ENCODE data around the gene METTL26.

The METTL26 gene

DNA sequence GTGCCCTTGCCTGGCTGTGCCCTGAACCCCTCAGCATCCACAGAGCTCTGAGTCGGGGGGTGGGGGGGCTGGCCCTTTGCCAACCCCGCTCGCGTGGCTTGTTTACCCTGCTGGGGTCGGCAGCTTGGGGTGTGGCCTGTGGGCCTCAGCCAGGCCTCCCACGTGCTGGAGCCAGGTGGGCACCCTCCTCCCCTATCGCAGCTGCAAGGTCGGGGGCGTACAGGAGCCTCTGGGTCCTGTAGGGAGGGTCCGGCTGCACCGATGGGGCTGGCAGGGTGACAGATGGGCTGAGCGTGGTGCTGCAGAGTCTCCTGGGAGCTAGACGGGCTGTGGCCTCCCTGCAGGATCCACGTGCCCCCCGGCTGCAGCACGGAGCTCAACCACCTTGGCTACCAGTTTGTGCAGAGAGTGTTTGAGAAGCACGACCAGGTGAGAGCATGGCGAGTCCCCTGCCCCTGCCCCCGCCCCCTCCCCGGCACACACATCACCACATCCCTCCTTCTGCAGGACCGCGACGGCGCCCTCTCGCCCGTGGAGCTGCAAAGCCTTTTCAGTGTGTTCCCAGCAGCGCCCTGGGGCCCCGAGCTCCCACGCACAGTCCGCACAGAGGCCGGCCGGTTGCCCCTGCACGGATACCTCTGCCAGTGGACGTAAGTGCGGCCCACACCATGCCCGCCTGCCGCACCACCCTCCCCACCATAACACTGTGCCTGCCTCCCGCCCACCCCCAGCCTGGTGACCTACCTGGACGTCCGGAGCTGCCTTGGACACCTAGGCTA lies 35.4 kb upstream of the METTL26 start:
- H3K27ac ChIP-seq, result no peak overlapping the region
- H3K9ac ChIP-seq, result peak overlapping the region in 1 of 11 experiments; percentile 29; a peak in 2 of 22 replicates
- H3K27me3 ChIP-seq, result peaks cover 12 to 29% (median 17%) of the 10 kb centered on the region in 11 experiments
- H4K20me1 ChIP-seq, result peaks cover 34 to 82% (median 75%) of the 10 kb centered on the region in 11 experiments; a peak in 21 of 22 replicates
- peaks cover 49 to 59% (median 52%) of the 10 kb centered on the region in 11 experiments for H3K36me3 ChIP-seq
- no peak for TF ChIP-seq Cebpa-rat (IDR thresholded peaks at IDR 0.05)
- no peak overlapping the region for H3K4me3 ChIP-seq
- no peaks in the 10 kb centered on the region for H3K9me3 ChIP-seq (replicated peaks in 1 of 11)
- H3K4me1 ChIP-seq, result peaks cover 22 to 42% (median 31%) of the 10 kb centered on the region in 10 experiments
- H3K4me2 ChIP-seq, result no peak overlapping the region

DNA sequence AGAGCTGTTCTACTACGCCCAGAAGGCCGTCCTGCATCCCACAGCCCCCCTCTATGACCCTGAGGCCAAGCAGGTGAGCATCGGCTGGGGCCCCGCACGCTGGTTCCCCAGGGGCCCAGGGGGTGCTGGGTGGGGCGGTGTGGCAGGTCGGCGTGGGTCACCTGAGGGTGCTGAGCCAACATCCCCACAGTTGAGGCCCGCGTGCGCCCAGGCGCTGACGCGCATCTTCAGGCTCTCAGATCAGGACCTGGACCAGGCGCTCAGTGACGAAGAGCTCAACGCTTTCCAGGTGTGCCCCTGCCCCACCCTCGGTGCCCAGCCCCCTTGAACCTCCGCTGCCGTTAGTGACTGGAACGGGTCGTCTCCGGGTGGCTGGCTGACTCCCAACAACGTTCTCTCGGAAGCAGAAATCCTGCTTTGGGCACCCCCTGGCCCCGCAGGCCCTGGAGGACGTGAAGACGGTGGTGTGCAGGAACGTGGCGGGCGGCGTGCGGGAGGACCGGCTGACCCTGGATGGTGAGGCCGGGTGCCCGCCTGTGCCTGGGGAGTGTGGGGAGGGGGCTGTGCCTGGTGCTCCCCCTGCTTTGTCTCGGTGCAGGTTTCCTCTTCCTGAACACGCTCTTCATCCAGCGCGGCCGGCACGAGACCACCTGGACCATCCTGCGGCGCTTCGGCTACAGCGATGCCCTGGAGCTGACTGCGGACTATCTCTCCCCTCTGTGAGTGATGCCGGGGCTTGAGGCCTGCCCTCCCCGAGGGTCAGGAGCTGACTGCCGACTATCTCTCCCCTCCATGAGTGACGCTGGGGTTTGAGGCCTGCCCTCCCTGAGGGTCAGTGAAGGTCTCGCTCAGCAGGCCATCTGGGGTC lies 34.6 kb upstream of the METTL26 start:
- Histone ChIP-seq H3K36me3 (peaks cover 49 to 66% (median 52%) of the 10 kb centered on the region in 11 experiments), H4K20me1 (peaks cover 34 to 75% (median 70%) of the 10 kb centered on the region in 11 experiments; a peak in 21 of 22 replicates), H3K27me3 (peaks cover 12 to 22% (median 16%) of the 10 kb centered on the region in 11 experiments), H3K4me2 (no peak overlapping the region), H3K9me3 (replicated peaks in 1 of 11) (no peaks in the 10 kb centered on the region), H3K27ac (no peak overlapping the region), H3K4me3 (no peak overlapping the region), H3K4me1 (peaks cover 22 to 47% (median 32%) of the 10 kb centered on the region in 10 experiments), H3K9ac (peak overlapping the region in 6 of 11 experiments; percentile 15 to 98 (median 95); a peak in 5 of 22 replicates)
- no peak for TF ChIP-seq Cebpa-rat (IDR thresholded peaks at IDR 0.05)

DNA sequence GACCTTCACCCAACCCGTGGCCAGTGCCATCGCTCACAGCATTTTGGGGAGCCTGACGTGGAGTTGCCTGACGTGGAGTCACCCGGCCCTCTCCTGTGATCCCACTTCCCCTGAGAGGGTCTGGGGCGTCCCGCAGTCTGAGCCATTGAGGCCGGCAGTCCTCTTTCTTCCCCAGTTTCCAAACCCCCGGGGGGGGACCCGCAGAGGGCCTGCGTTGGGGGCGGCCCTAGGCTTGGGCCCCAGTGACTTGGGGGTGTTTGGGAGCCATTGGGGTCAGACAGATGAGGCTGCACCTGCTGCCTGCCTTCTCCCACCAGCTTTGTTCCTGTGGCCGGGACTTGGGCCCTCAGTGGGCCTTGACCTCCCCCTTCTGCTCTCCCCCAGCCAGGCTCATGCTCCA lies 33.6 kb upstream of the METTL26 start:
- Histone ChIP-seq H3K4me2 (peak overlapping the region; percentile 89 to 99 (median 96); a peak in 19 of 22 replicates), H3K27ac (no peak overlapping the region), H4K20me1 (peaks cover 26 to 64% (median 59%) of the 10 kb centered on the region in 11 experiments; a peak in 21 of 22 replicates), H3K9me3 (replicated peaks in 1 of 11) (no peaks in the 10 kb centered on the region), H3K4me3 (peak overlapping the region; percentile 89 to 100 (median 100); a peak in 13 of 20 replicates), H3K9ac (peak overlapping the region; percentile 91 to 99 (median 96); a peak in 20 of 22 replicates), H3K27me3 (peaks cover 2 to 12% (median 6%) of the 10 kb centered on the region in 11 experiments; a peak in 20 of 22 replicates), H3K4me1 (peaks cover 22 to 37% (median 30%) of the 10 kb centered on the region in 10 experiments), H3K36me3 (peaks cover 49 to 64% (median 52%) of the 10 kb centered on the region in 11 experiments)
- no peak for TF ChIP-seq Cebpa-rat (IDR thresholded peaks at IDR 0.05)

DNA sequence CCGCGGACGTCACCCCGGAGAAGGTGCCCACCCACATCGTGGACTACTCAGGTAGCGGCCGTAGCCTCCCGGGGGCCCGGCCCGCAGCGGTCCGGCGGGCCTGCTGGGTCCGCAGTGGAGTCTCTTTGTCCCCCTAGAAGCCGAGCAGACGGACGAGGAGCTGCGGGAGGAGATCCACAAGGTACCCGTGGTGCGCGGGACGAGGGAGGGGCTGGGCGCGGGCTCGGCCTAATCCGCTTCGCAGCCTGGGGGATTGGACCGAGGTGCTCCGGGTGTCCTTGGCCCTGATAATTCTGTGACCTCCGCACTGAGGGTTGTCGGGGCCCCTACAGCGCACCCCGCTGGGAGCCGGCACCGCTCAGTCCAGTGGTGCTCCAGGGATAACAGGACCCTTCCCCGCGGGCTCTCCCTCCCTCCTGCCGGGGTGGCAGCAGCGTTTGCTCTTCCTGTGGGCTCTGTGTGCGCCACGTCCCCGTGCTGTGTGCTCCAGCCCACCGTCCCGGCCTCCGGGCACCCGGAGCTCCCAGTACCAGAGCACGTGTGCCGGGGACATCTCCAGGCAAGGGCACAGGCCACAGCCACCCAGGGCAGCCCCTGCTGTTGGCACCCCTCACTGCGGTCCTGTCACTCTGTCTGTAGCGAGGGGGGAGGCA lies 32.5 kb upstream of the METTL26 start:
- peak overlapping the region; percentile 89 to 99 (median 96) for H3K4me2 ChIP-seq
- peaks cover 41 to 54% (median 44%) of the 10 kb centered on the region in 11 experiments for H3K36me3 ChIP-seq
- no peaks in the 10 kb centered on the region for H3K9me3 ChIP-seq (replicated peaks in 1 of 11)
- peak overlapping the region; percentile 89 to 100 (median 100) for H3K4me3 ChIP-seq
- H3K4me1 ChIP-seq, result peaks cover 18 to 44% (median 33%) of the 10 kb centered on the region in 10 experiments
- no peak for TF ChIP-seq Cebpa-rat (IDR thresholded peaks at IDR 0.05)
- H4K20me1 ChIP-seq, result peaks cover 16 to 54% (median 49%) of the 10 kb centered on the region in 11 experiments; a peak in 21 of 22 replicates
- H3K27ac ChIP-seq, result peak overlapping the region; percentile 85 to 93 (median 90)
- H3K27me3 ChIP-seq, result peaks cover 0 to 1% (median 0%) of the 10 kb centered on the region in 11 experiments; a peak in 1 of 22 replicates
- peak overlapping the region; percentile 91 to 99 (median 96) for H3K9ac ChIP-seq

DNA sequence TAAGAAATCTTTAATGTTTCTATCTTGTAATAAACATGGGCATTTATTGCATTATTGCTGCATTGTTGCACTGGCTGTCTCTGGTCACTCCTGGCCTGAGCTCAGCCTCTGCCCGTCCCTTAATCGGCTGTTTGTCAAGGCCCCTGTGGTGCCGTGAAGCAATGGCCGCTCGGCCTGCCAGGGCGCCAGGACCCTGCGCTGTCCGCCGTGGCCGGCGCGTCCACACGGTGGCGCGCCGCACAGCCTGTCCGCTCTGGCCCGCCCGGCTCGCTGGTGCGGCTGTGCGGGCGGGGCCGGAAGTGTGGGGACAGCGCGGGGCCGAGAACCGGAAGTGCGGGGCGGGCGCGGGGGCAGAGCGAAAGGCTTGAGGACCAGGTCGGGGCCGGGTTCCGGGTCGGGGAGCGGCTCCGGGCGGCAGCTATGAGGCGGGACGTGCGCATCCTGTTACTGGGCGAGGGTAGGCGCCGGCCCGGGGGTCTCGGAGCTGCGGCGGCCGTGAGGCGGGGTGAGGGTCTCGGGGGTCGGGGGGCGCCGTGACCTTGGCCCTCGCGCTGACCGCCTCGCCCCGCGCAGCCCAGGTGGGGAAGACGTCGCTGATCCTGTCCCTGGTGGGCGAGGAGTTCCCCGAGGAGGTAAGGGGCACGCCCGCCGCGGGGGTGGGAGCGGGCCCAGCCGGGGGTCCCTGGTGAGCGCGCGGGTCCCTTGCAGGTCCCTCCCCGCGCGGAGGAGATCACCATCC lies 31.8 kb upstream of the METTL26 start, which contains the start of gene RHOT2:
TSS of gene RHOT2 (plus strand) at position 353 of the 739 bp plus-strand sequence. CDS start at position 421, 68 bp downstream.
- H3K4me2 ChIP-seq, result peak within 1 kb of the TSS; percentile 89 to 99 (median 96)
- peak within 1 kb of the TSS; percentile 89 to 100 (median 100) for H3K4me3 ChIP-seq
- peaks cover 9 to 47% (median 42%) of the 10 kb centered on the region in 11 experiments; a peak in 21 of 22 replicates for H4K20me1 ChIP-seq
- H3K27ac ChIP-seq, result peak within 1 kb of the TSS; percentile 85 to 93 (median 90)
- 0 out of 22 replicates have a peak, but pooled peaks of 1 of the 11 experiments have one; percentile 7 for TF ChIP-seq Cebpa-rat (IDR thresholded peaks at IDR 0.05)
- H3K9ac ChIP-seq, result peak within 1 kb of the TSS; percentile 91 to 99 (median 96)
- peaks cover 18 to 49% (median 38%) of the 10 kb centered on the region in 10 experiments for H3K4me1 ChIP-seq
- H3K9me3 ChIP-seq (replicated peaks in 1 of 11), result no peaks in the 10 kb centered on the region
- no peaks in the 10 kb centered on the region for H3K27me3 ChIP-seq
- H3K36me3 ChIP-seq, result peaks cover 34 to 47% (median 37%) of the 10 kb centered on the region in 11 experiments

DNA sequence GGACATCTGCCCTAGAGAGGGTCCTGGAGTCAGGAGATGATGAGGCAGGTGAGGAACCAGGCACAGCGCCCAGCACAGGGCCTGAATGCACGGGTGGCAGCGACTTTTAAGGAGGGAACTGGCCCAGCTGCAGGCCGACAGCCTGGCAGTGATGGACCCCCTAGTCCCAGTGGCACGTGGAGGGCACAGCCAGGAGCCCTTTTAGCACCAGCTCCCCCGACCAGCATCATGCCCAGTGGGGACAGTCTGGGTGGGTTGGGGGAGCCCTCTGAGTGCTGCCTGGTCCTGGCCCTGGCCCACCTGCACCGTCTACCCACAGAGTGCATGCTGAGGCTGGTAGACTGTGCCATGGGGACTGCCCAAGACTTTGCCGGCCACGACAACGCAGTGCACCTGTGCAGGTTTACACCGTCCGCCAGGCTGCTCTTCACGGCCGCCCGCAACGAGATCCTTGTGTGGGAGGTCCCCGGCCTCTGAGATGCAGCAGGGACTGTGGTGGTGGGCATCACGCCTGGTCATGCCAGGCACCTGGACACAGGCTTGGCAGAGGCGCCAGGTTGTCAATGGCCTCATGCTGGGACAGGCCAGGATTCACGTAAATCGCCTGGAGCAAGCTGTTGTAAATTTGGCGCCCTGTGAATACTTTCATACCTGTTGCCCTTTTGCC lies 31.1 kb upstream of the METTL26 start:
- H3K9ac ChIP-seq, result peak overlapping the region; percentile 91 to 99 (median 96)
- peak overlapping the region; percentile 53 to 93 (median 89); a peak in 21 of 22 replicates for H3K27ac ChIP-seq
- H3K4me3 ChIP-seq, result peak overlapping the region in 7 of 10 experiments; percentile 89 to 100 (median 100); a peak in 10 of 20 replicates

DNA sequence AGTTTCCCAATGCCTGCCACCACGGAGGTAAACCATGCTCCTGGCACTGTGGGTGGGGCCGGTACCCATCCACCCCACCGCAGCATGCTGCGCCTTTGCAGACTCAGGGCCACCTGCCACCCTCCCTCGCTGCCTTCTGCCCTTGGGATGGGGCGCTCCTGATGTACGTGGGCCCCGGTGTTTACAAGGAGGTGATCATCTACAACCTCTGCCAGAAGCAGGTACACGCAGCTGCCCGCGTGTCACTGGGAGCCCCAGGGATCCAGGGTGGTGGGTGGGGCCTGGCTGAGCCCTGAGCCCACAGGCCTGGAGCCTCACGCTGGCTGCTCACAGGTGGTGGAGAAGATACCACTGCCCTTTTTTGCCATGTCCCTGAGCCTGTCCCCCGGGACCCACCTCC lies 30.5 kb upstream of the METTL26 start:
- peaks cover 18 to 51% (median 40%) of the 10 kb centered on the region in 10 experiments for H3K4me1 ChIP-seq
- TF ChIP-seq Cebpa-rat (IDR thresholded peaks at IDR 0.05), result no peak

More for the DNA sequence above, 31.1 kb upstream of the METTL26 start:
- peaks cover 27 to 44% (median 31%) of the 10 kb centered on the region in 11 experiments for H3K36me3 ChIP-seq
- peak overlapping the region; percentile 18 to 96 (median 54) for H3K4me2 ChIP-seq
- H3K9me3 ChIP-seq (replicated peaks in 1 of 11), result no peaks in the 10 kb centered on the region
- H4K20me1 ChIP-seq, result peaks cover 2 to 40% (median 35%) of the 10 kb centered on the region in 11 experiments; a peak in 21 of 22 replicates
- H3K27me3 ChIP-seq, result no peaks in the 10 kb centered on the region
- H3K4me1 ChIP-seq, result peaks cover 18 to 49% (median 38%) of the 10 kb centered on the region in 10 experiments
- TF ChIP-seq Cebpa-rat (IDR thresholded peaks at IDR 0.05), result no peak

More for the DNA sequence above, 30.5 kb upstream of the METTL26 start:
- H3K9me3 ChIP-seq (replicated peaks in 1 of 11), result no peaks in the 10 kb centered on the region
- H3K4me2 ChIP-seq, result peak overlapping the region in 5 of 11 experiments; percentile 6 to 96 (median 62); a peak in 5 of 22 replicates
- H3K27me3 ChIP-seq, result no peaks in the 10 kb centered on the region
- H4K20me1 ChIP-seq, result peaks cover 0 to 39% (median 32%) of the 10 kb centered on the region in 11 experiments; a peak in 20 of 22 replicates
- H3K36me3 ChIP-seq, result peaks cover 22 to 45% (median 26%) of the 10 kb centered on the region in 11 experiments
- H3K9ac ChIP-seq, result peak overlapping the region in 8 of 11 experiments; percentile 8 to 98 (median 96); a peak in 9 of 22 replicates
- H3K27ac ChIP-seq, result no peak overlapping the region; a peak in 1 of 22 replicates
- H3K4me3 ChIP-seq, result no peak overlapping the region

Data from BLaER1 treated with 17β-estradiol and CSF1 and Interleukin-3, amounts not matched to agents 10 nM and 100 nM (cell line).